ENCODE data around the gene SH3BP5.

Gene SH3BP5

DNA sequence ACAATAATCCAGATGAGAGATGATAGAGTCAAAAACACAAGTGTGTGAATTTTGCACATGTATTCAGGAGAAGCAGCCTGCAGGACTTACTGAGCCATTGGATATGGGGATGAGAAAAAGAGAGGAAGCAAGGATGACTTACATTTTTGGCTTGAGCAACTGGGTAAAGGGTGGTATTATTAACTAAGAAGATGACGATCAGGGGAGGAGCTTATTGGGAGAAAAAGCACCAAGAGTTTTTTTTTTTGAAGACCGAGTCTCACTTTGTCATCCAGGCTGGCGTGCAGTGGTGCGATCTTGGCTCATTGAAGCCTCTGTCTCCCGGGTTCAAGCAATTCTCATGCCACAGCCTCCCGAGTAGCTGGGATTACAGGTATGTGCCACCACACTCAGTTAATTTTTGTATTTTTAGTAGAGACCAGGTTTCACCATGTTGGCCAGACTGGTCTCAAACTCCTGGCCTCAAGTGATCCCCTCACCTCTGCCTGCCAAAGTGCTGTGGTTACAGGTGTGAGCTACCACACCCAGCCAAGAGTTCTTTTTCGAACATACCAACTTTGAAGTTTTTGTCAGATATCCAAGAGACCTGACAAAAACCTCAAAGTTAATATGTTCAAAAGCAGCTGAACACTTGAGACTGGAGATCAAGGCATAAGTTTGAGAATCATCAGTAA lies 14.8 kb upstream of the SH3BP5 start:
- no peak for DNase-seq (ENCODE audit: low spot score)

DNA sequence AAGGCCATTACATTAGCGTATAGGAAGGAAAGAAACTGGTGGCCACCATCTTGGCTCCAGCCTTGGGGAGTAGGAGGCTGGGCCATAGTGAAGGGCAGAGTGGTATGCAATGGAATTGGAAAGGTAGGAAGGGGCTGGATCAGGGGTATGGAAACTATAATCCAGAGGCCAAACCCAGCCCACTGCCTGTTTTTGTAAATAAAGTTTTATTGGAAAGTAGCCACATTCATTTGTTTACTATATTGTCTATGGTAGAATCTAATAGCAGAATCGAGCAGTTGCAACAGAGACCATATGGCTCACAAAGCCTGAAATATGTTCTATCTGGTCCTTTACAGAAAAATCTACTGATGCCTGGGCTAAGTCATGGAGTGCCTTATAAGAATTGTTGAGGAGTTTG lies 14.1 kb upstream of the SH3BP5 start:
- DNase-seq (ENCODE audit: low spot score) = no peak

DNA sequence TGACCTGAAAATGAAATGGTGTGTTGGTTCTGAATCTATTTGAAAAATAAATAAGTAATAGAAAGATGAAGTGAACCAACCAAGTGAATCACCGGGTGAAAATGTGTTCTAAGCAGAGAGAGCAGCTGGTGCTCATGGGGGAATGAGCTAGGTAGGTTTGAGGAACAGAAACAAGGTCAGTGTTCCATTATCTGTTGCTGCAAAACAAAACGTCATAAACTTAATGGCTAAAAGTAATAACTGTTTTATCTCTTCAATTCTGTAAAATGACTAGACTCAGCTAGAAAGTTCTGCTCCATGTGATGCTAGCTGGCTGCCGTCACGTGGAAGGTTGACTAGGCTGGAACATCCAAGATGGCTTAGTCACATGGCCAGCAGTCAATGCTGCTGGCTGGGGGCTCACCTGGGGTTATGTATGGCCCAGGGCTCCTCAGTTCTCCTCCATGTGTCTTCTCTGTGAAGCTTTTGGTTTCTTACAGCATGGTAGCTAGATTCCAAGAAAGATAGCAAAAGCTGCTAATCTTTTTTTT lies 13.3 kb upstream of the SH3BP5 start:
- no peak for DNase-seq (ENCODE audit: low spot score)

DNA sequence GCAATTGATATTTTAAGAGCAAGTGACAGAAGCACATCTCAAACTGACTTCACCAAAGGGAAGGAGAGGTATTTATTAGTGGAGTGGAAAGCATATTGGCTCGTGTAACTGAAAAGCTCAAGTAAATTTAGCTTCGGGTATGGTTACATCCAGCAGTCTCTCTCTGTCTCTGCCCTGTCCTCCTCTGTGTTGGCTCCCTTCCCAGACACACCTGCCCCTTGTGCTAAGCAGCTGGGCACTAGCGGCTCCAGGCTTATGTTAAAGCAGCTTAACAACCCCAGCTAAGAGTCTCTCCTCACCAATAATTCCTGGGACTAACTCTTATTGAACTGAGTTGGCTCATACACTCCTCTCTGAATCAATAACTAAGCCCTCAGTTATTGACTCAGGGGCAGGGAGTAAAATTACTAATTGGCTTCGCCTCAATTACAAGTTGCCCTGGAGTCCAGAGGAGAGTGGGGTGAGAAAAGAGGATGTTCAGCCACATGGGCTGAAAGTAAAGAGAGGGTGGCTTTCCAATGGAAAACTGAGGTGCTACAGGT lies 12.8 kb upstream of the SH3BP5 start:
- DNase-seq (ENCODE audit: low spot score) = no peak

DNA sequence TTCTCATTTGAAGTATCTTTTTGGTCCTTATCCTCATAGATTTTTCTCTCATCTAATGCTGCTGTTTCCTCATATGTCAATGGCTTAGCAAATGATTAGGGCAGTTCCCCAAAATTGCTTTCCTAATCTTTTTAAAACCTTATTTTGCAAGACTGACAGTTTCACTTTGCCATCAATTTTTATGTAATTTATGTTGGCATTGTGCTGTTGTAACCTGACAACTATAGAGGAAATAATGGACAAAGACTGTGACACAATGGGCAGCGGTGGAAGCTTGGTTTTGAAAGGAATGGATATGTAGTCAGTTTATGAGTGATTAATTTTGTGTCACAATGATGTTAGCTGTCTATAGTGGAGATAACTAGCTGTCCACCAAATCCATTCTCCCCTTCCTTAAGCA lies 10.6 kb upstream of the SH3BP5 start:
- no peak for DNase-seq (ENCODE audit: low spot score)

DNA sequence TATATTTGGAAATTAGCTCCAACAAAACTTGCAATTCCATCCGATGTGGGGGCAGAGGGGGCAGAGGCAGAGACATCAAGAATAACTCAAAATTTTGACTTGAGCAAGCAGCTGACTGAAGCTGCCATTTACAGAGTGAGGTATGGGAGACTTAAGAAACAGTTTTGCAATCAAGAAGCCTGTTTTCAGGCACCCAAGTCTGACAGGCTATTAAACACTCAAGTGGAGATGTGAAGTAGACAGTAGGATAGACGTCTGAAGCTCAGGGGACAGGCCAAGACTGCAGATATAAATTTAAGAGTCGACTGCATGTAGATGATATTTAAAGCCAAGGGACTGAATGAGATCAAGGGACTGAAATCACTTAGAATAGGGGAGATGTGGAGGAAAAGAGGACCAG lies 9.9 kb upstream of the SH3BP5 start:
- DNase-seq (ENCODE audit: low spot score) = no peak

DNA sequence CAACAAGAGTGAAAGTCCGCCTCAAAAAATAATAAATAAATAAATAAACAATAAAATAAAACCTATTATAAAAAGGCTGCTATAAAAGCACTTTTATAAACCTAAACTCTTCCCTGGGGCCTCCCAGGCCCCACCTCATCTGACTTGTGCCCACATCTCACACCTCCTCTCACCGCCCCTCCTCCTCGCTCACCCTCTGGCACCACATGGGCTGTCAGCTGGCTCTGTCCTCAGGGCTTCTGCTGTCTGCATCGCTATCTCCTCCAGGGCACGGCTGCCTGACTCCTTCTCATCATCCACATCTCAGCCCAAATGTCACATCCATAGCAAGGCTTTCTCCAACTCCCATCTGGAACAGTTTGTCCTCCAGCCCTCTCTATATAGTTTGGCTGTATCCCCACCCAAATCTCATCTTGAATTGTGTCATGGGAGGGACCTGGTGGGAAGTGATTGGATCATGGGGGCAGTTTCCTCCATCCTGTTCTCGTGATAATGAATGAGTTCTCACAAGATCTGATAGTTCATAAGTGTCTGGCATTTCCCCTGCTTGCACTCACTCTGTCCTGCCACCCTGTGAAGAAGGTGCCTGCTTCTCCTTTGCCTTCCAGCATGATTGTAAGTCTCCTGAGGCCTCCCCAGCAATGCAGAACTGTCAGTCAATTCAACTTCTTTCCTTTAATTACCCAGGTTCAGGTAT lies 8.8 kb upstream of the SH3BP5 start:
- DNase-seq (ENCODE audit: low spot score) = no peak

DNA sequence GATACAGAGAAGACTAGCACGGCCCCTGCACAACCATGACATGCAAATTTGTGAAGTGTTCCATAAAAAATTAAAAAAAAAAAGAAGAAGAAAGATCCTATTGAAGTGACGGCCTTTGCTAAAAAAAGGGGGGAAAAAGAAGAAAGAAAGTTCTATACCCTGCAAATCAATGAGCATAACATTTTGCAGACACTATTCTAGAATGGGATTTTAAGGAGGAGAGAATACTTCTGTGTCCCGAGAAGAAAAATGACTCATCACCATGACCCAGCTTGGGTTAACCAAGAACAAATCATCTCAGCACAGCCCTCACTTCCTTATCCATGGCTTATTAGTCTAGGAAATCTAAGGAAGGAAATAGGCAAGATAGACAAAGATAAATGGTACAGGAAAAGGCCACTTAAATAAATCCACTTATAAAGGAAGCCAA lies 7.4 kb upstream of the SH3BP5 start:
- no peak for DNase-seq (ENCODE audit: low spot score)

DNA sequence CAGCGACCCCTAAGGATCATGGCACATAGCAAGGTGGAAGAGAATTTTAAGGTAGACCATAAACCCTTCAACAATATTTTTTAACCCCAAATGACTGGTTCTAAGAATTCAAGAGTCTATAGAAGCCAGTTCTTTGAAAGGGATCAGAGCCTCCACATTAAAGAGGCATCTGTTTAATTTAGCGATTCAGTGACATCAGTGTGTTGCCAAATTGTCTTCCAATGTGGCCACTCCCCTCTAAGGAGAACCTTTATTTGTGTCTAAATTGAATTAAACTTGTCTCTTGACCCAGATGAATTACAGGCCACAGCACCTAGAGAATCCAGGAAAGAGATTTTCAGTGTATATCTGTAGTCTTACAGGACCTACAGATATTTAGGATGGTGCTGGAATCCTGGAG lies 6.6 kb upstream of the SH3BP5 start:
- no peak for DNase-seq (ENCODE audit: low spot score)

DNA sequence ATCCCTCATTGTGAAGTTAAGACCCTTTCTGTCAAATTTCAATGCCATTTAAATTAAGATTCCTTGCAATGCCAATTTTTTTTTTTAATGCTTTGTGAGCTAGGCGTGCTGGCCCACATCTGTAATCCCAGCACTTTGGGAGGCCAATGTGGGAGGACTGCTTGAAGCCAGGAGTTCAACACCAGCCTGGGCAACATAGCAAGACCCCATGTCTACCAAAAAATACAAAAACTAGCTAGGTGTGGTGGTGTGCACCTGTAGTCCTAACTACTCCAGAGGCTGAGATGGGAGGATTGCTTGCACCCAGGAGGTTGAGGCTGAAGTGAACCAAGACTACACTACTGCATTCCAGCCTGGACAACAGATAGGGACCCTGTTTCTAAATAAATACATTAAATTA lies 5.6 kb upstream of the SH3BP5 start:
- DNase-seq (ENCODE audit: low spot score) = no peak

DNA sequence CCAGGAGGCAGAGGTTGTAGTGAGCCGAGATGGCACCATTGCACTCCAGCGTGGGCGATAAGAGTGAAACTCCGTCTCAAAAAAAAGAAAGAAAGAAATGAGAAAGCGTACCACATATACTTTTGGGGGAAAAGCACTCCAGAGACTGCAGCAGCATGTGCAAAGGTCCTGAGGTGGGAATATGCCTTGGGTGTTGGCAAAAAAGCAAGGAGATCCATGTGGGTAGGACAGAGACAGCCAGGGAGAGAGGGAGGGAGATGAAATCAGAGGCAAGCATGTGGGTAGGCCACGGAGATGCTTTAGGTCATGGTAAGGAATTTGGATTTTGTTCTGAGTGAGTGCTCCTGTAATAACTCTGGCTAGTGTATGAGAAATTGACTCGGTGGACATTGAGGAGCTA lies 3.7 kb upstream of the SH3BP5 start:
- no peak for DNase-seq (ENCODE audit: low spot score)

DNA sequence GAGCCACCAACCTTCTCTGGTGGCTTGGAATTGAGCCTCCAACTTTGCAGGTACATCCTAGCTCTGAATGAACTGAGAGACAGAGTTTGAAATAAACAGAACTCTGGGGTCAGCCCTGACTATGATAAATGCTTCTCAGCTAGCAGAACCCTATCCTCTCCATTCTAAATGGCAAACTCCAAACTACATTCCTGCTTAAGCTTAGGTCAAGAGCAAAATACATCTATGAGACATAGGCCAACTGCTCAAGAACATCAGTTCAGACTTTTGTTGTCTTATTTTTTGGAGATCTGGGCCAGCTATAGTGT lies 1.5 kb upstream of the SH3BP5 start:
- no peak for DNase-seq (ENCODE audit: low spot score)

DNA sequence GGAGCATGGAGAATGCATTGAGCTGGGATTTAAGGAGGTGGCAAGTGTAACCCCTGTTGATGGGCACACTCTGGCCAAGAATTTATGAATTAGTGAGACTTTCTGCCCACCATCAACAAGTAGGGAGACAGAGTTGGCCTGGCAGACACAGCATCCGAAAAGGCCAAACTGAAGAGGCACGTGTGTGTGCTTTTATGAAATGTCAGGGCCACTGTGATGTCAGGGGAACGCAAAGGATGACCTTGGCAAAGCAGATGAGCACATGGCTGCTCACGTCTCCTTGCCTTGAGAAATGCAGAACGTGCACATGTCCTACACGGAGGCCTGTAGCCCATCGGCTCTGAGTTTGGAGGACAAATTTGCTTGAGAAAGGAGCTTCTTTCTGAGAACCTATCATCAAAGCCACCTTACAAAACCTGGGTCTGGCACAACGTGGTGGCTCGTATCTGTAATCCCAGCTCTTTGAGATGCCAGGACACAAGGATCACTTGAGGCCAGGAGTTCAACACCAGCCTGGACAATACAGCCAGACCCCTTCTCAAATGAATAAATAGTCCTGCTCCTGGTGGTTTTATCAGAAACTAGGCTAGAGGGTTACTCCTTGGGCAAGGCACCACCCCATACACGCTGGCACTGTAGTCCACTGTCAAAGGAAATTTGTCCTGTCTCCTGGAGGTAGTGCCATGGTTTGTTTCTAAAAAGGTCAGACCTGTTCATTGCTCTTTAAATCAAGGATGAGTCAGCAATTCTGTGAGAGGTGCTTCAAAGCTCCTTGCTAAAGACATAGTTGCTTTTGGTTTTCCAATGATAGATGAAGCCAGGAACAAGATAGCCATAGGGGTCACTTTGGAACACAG lies 941 bp upstream of the SH3BP5 start:
- DNase-seq (ENCODE audit: low spot score) = no peak

DNA sequence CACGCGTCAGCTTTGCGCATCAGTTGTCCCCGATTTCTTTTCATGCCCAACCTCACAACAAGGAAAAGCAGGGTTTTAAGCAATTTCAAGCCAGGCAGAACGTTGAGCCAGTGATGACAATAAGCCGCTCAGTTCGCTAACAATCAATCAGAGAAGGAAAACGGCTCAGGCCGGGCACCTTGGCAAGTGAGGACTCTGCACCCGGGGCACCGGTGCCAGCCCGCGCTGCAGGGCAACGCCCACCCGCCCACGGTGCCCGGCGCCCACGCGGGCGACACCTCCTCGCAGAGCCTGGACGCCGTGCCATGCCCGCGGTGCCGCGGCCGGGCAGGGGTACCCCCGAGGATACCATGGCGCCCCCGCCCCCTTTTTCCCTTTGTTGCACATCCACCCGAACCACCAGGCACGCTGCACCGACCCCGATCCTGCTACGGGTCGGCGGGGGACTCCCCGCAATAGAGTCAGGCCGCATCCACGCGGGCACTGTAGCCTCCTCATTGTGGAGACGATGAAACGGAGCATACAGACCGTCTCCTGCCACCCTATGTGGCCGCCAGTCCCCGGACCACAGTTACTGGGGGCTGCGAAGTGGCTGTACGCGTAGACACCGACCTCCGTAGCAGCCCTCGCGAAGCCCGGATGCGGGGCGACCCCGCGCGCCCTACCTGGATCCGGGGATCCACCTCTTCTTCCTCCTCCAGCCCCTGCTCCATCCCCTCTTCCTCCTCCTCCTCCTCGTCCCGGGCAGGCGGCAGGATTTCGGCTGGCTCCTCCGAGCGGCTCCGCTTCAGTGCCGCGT lies 581 bp downstream of the SH3BP5 start:
- DNase-seq (ENCODE audit: low spot score) = peak; percentile 63

DNA sequence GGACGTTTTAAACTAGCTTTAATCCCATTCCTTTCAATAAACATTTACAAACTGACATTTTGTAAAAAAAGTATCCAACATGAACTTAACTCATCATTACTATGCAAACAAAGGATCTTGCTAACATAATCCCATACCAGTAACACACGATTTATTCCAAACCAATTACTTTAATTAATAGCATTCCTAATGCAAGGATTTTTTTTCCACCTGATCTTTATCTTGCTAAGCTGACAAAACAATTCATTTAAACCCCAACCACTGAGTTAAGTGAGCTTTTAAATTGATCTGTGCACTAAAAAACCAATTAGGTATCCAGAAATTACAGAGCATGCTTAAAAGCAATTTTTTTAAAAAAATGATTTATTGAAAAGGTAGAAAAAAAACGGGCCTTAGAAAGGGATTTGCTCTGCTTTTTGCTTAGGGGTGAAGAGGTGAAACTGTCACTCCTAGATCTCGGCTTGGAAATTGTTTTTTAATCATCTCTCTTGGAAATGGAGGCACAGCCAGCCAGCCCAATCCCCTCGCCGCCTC lies 1.2 kb downstream of the SH3BP5 start:
- DNase-seq (ENCODE audit: low spot score) = no peak

DNA sequence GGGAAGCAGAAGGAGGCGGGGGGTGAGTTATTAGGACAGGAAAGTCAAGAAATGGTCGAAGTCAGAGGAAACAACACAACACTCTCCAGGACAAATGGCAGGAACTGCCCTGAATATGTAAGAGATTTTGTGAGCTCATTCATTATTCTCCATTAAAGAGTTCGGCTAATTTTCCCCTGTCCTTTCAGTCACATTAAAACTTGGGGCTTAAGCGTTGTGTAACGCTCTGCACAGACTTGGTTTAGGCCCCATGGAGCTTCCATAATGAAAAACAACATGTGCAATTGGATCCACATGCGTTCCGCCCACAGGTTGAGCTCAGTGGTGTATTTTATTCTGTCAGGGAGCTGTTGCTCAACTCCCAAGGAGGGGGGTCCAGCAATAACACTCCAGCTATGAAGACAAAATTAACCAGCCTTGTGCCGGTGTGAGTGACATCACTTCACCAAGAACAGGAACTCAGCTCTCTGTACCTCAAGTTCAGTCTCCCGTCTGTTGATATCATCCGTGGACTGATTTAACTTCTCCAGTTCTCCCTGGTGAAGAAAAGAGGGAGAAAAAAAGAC lies 2.3 kb downstream of the SH3BP5 start:
- DNase-seq (ENCODE audit: low spot score) = peak; percentile 59

DNA sequence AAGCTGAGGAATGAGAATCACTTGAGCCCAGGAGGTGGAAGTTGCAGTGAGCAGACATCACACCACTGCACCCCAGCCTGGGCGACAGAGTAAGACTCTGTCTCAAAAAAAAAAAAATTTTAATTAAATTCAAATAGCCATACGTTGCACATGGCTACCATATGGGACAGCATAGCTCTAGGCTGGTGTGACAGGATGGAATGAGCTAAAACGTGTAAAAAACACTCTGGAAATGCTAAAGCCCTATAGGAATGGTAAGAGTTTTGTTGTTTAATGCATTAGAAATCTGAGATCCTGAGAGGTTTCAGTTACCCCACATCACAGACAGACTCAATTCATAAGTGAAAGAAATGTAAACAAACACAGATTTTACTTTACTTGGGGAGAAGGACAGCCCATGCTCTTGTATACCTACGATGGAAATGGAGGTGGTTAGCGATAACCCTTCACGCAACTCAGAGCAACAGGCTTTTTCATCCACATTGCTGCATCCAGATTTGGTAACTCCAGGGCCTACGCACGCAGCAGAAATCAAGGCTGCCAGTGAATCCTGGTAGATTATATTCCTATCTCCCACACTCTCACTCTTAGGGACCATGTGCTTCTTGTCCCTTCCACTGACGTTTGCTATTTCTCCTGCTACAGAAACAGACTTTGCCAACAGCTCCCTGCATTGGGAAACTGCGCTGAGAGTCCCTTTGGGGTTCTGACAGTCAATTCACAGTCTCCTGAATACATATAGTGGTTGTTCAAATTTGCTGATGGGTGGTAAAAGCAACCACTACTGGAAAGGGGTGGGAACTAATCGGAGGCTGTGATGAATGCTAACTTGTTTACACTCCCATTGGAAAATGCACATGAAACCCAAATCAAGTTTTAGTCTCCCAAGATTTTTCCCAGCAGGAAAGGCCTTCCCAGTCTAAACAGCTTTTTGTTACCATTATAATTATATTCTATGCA lies 3.1 kb downstream of the SH3BP5 start:
- DNase-seq (ENCODE audit: low spot score) = peak; percentile 59

DNA sequence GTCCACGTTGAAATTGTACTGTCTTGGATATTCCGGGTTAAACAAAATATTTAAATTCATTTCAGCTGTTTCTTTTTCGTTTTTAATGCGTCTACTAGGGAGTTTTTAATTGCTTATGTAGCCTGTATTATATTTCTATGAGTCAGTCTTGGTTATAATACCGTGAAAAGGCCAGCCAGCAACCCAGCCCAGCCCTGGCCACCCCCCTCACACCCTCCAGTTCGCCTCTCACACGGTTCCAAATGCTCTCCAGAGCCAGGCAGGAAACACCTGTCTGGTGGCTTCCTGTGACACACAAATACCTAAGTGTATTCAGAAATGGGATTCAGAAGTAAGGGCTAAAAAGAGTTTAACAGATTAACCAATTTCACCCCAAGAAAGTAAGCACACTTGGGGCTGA lies 4.4 kb downstream of the SH3BP5 start:
- no peak for DNase-seq (ENCODE audit: low spot score)

DNA sequence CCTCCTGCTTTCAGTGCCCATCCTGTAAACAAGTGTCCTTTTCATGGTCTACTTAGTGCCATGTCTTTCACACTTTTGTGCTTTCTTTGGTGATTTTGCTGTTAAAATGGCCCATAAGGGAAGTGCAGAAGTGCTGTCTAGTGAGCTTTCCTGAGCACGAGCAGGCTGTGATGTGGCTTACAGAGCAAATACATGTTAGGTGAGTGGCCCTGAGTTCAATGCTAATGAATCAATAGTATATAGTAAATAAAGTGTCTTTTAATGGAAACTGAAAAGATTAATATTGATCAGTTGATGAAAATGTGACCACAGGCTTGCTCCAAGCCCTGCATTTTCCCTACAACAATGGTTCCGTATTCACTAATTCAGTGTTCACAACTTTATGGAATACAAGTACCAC lies 5.7 kb downstream of the SH3BP5 start:
- DNase-seq (ENCODE audit: low spot score) = no peak

DNA sequence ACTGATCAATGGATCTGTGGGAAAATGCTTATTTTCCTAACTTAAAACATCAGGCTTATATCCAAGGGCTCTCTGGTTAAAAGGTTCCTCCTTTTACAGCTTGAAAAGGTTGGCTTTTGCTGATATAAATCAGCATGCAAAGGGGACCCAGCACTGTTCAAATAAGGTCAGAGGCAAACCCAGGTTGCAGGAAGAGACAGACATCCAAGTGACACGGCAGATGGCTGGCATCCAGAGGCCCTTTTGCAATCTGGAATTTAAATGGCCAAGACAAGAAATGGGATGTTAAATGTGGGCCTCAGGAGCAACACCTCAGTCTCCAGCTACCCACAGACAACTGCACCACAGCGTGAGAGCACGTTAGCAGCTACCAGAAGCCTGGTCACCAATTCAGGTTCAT lies 6.3 kb downstream of the SH3BP5 start:
- DNase-seq (ENCODE audit: low spot score) = no peak
